Measurements from ENCODE around the gene CSNK1E. TPM values are rescaled to one million over a fixed set of nuclear protein-coding genes. Genes with fewer than 3 reads are reported as not detected.

The CSNK1E gene
- total and polyA plus RNA-seq, 2 of the 4 experiments (the other 2 are of a cell fraction), result 116 to 276 TPM

GRCh38 chr22:38311323-38311620 is 6.0 kb downstream of the CSNK1E start:
- H3K18ac ChIP-seq (ENCODE audit: low read depth, low read length), result no peak overlapping the region
- peak overlapping the region; percentile 48 for H2AK5ac ChIP-seq (ENCODE audit: low read depth, low read length)
- peak overlapping the region; percentile 65; the same call in 1 of the 2 replicates for H3K23ac ChIP-seq (ENCODE audit: low read depth, low read length)
- dilution Hi-C loops (cut with HindIII; ENCODE audit: low sequenced_read_pairs, unreplicated experiment), result no loop called here
- peaks cover 0 to 61% of the 10 kb centered on the region in 2 experiments; a peak in 2 of 4 replicates for H3K79me1 ChIP-seq (ENCODE audit: low read depth in 1 of 2, low read length in 2 of 2)
- H3K27me3 ChIP-seq (ENCODE audit: control insufficient read depth, insufficient read depth, low read length), result no peaks in the 10 kb centered on the region
- BruUV-seq (replicated peaks), result no TSS peak
- H3K56ac ChIP-seq (ENCODE audit: extremely low read depth, insufficient read depth, low read length), result no peak overlapping the region
- TF ChIP-seq CHD1 (IDR thresholded peaks at IDR 0.05; ENCODE audit: low read depth, low read length), result no peak
- TF ChIP-seq RFX5 (IDR thresholded peaks at IDR 0.05; ENCODE audit: low read depth, low read length), result no peak
- no peak for TF ChIP-seq NFE2L2 (IDR thresholded peaks at IDR 0.05; ENCODE audit: low read depth, low read length)
- TF ChIP-seq MAZ (IDR thresholded peaks at IDR 0.05; ENCODE audit: borderline replicate concordance, low read depth, low read length), result no peak
- TF ChIP-seq CEBPB (IDR thresholded peaks at IDR 0.05; ENCODE audit: low read depth, low read length), result no peak
- TF ChIP-seq RCOR1 (IDR thresholded peaks at IDR 0.05; ENCODE audit: insufficient replicate concordance, low read length), result no peak
- TF ChIP-seq MXI1 (IDR thresholded peaks at IDR 0.05; ENCODE audit: borderline replicate concordance, low read depth, low read length), result no peak
- TF ChIP-seq, protein P1, sequence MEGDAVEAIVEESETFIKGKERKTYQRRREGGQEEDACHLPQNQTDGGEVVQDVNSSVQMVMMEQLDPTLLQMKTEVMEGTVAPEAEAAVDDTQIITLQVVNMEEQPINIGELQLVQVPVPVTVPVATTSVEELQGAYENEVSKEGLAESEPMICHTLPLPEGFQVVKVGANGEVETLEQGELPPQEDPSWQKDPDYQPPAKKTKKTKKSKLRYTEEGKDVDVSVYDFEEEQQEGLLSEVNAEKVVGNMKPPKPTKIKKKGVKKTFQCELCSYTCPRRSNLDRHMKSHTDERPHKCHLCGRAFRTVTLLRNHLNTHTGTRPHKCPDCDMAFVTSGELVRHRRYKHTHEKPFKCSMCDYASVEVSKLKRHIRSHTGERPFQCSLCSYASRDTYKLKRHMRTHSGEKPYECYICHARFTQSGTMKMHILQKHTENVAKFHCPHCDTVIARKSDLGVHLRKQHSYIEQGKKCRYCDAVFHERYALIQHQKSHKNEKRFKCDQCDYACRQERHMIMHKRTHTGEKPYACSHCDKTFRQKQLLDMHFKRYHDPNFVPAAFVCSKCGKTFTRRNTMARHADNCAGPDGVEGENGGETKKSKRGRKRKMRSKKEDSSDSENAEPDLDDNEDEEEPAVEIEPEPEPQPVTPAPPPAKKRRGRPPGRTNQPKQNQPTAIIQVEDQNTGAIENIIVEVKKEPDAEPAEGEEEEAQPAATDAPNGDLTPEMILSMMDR (conservative IDR thresholded peaks at IDR 0.05; ENCODE audit: low read depth, low read length), result no peak
- no peak for TF ChIP-seq BHLHE40 (IDR thresholded peaks at IDR 0.05; ENCODE audit: low read depth, low read length)
- no peak for TF ChIP-seq RAD21 (IDR thresholded peaks at IDR 0.05; ENCODE audit: low read length)
- no peak for TF ChIP-seq SMC3 (IDR thresholded peaks at IDR 0.05; ENCODE audit: low read depth, low read length)
- no peak for TF ChIP-seq MAFK (IDR thresholded peaks at IDR 0.05; ENCODE audit: low read depth, low read length)
- no peak for TF ChIP-seq POLR2A (IDR thresholded peaks at IDR 0.05; ENCODE audit: low read depth, low read length)
- TF ChIP-seq, protein P2, sequence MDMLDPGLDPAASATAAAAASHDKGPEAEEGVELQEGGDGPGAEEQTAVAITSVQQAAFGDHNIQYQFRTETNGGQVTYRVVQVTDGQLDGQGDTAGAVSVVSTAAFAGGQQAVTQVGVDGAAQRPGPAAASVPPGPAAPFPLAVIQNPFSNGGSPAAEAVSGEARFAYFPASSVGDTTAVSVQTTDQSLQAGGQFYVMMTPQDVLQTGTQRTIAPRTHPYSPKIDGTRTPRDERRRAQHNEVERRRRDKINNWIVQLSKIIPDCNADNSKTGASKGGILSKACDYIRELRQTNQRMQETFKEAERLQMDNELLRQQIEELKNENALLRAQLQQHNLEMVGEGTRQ (IDR thresholded peaks at IDR 0.05; ENCODE audit: low read depth, low read length), result no peak
- no peak for TF ChIP-seq FOS (IDR thresholded peaks at IDR 0.05; ENCODE audit: low read depth, low read length)
- TF ChIP-seq, protein P3, sequence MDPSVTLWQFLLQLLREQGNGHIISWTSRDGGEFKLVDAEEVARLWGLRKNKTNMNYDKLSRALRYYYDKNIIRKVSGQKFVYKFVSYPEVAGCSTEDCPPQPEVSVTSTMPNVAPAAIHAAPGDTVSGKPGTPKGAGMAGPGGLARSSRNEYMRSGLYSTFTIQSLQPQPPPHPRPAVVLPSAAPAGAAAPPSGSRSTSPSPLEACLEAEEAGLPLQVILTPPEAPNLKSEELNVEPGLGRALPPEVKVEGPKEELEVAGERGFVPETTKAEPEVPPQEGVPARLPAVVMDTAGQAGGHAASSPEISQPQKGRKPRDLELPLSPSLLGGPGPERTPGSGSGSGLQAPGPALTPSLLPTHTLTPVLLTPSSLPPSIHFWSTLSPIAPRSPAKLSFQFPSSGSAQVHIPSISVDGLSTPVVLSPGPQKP (IDR thresholded peaks at IDR 0.05; ENCODE audit: borderline replicate concordance, low read depth, low read length), result no peak
- peak overlapping the region; percentile 22 for H3K14ac ChIP-seq (replicated peaks; ENCODE audit: low read depth, low read length)
- no peak overlapping the region for H2AK9ac ChIP-seq (replicated peaks; ENCODE audit: low read depth, low read length, poor library complexity)
- peaks cover 44% of the 10 kb centered on the region for H3K9me1 ChIP-seq (ENCODE audit: insufficient read depth, low read length)
- H3K4me2 ChIP-seq (ENCODE audit: low read depth, low read length), result peak overlapping the region; percentile 10; the same call in 1 of the 2 replicates
- H3K9ac ChIP-seq (ENCODE audit: low read depth, low read length), result no peak overlapping the region
- H4K91ac ChIP-seq (ENCODE audit: insufficient read depth, low read depth, low read length), result peak overlapping the region; percentile 43; the same call in 1 of the 2 replicates
- H2AFZ ChIP-seq (replicated peaks; ENCODE audit: low read length, poor library complexity), result no peak overlapping the region
- ATAC-seq (ENCODE audit: low read depth), result no peak
- H3K27ac ChIP-seq (ENCODE audit: insufficient read depth, low read length), result peak overlapping the region; percentile 56
- H3K9me3 ChIP-seq (ENCODE audit: control insufficient read depth, insufficient read depth, low read length), result no peaks in the 10 kb centered on the region
- H4K5ac ChIP-seq (ENCODE audit: low read depth, low read length), result no peak overlapping the region
- H3K4ac ChIP-seq (ENCODE audit: low read depth, low read length), result peak overlapping the region; percentile 49; the same call in 1 of the 2 replicates
- no peak overlapping the region for H3K4me3 ChIP-seq (ENCODE audit: insufficient read depth, low read depth, low read length)
- in situ Hi-C loops (cut with MboI; ENCODE audit: low sequenced_read_pairs), result no loop called here
- peak overlapping the region; percentile 10 to 41; a peak in 3 of 4 replicates for H4K8ac ChIP-seq (ENCODE audit: low read depth in 2 of 2, low read length in 2 of 2)
- H2BK120ac ChIP-seq (ENCODE audit: low read depth, low read length), result no peak overlapping the region; the same call in 1 of the 2 replicates
- H2BK15ac ChIP-seq (ENCODE audit: low read depth, low read length), result peak overlapping the region; percentile 56; the same call in 1 of the 3 replicates
- peak overlapping the region; percentile 67 for H2BK5ac ChIP-seq (ENCODE audit: low read depth, low read length, poor library complexity, severe bottlenecking)
- H3K36me3 ChIP-seq (ENCODE audit: control insufficient read depth, insufficient read depth, low read length), result peaks cover 42% of the 10 kb centered on the region
- peaks cover 49% of the 10 kb centered on the region for H3K4me1 ChIP-seq (ENCODE audit: control insufficient read depth, insufficient read depth, low read length)
- DNase-seq, result no peak
- peak overlapping the region; percentile 17; the same call in 1 of the 2 replicates for H2BK20ac ChIP-seq (ENCODE audit: low read depth, low read length)
- CTCF ChIA-PET, result no interaction called here
- WGBS, 2 experiments (ENCODE audit: extremely low coverage in 2 of 2, insufficient read length in 1 of 2), result no CpG with 5 or more reads among the region's 4 CpGs
- POLR2A ChIA-PET (ENCODE audit: unreplicated experiment), result no interaction called here
- H4K20me1 ChIP-seq (ENCODE audit: insufficient read depth, low read length), result peaks cover 98% of the 10 kb centered on the region
- intact Hi-C loops (cut with micrococcal nuclease), result no loop called here

Measured in IMR-90 (cell line).